Left hindlimb (tissue), 1 donor: ENCODE data around the gene RPRD1B.
"Not testable (repeated sequence)": the region's sequence is repeated elsewhere in the genome, so short reads cannot be mapped to it uniquely, and the experiment has no call there.

Source experiments
- DNase-seq: peaks from one replicate; pipeline ENCODE4 v3.0.0-alpha.2; 2018

The RPRD1B gene

DNA sequence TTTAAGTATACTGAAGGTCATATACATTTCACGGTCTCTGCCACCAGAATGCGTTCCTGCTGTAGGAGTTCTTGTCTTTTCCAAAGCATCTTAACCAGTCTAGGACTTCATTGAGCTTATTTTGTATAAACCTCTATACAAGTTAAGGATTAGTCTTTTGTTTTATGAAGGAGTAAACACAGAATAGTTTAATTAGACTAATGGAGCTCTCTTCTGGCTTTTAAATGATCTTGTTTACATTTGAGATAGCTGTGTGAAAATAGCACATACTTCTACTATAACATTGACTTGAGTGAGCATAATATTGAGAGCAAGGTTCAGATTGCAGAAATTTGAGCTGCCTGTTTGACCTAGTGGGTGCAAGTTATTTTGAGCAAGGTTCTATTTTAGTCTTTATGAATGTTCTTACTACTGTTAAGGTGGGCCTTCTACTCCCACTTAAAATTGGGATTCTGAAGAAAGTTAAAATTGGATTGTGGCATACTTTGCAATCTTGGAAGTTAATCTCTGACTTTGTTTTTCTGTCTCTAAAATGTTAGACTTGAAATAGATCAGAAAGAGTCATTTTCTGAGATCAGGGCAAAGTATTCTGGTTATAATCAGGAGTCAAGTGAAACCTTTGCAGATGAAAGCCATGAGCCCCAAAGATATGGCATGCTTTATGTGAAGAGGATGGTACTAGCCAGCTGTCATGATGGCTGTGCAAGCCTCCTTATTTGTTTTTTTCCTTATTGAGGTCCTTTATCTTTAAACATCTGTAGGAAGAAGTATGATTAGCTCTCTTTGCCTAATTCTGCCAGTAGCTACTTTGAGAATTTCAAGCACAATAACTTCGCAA is 41.8 kb downstream of the RPRD1B start:
- no peak for DNase-seq

DNA sequence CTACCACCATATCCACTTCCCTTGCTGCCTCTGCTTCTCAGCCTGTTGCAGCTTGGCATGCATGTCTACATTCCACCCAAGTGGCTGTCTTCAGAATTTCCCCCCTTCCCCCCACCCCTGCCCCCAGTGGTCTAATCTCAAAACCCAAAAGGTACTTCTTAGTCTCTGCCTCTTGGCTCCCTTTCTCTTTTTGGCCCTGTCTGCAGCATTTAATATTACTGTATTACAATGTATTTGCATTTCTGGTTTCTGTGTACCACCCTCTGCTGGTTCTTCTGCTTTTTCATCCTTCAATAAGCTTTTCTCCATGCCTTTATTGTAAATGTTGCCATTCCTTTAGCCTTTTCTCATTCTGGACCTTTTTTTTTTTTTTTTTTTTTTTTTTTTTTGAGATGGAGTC is 43.0 kb downstream of the RPRD1B start:
- DNase-seq = no peak

DNA sequence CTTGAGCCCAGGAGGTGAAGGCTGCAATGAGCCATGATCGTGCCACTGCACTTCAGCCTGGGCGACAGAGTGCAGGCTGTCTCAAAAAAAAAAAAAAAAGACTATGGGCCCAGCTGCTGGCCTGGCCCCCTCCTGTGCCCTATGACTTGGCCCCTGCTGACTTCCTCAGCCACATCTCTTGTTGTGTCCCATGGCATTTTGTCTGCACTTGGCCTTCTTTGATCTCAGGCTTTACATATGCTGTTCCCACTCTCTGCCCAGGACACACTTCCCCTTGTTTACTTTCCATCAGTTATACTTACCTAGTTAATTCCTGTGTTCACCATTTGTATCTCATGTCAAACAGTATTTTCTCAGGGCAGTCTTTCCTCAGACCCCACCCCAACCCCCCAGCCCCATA is 44.5 kb downstream of the RPRD1B start:
- DNase-seq = no peak

DNA sequence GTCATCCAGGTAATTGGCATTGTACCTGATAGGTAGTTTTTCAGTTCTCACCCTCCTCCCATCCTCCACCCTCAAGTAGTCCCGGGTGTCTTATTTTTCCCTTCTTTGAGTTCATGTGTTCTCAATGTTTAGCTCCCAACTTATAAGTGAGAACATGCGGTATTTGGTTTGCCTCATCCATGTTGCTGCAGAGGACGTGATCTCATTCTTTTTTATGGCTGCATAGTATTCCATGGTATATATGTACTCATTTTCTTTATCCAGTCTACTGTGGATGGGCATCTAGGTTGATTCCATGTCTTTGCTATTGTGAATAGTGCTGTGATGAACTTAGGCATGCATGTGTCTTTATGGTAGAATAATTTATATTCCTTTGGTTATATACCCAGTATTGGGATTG is 45.8 kb downstream of the RPRD1B start:
- no peak for DNase-seq

DNA sequence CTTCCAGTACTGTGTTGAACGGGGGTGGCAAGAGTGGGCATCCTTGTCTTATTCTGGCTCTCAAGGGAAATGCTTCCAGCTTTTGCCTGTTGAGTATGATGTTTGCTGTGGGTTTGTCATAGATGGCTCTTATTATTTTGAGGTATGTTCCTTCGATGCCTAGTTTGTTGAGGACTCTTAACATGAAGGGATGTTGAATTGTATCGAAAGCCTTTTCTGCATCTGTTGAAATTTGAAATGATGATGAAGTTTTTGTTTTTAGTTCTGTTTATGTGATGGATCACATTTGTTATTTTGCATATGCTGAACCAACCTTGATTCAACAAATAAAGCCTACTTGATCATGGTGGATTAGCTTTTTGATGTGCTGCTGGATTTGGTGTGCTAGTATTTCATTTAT is 48.0 kb downstream of the RPRD1B start:
- no peak for DNase-seq

DNA sequence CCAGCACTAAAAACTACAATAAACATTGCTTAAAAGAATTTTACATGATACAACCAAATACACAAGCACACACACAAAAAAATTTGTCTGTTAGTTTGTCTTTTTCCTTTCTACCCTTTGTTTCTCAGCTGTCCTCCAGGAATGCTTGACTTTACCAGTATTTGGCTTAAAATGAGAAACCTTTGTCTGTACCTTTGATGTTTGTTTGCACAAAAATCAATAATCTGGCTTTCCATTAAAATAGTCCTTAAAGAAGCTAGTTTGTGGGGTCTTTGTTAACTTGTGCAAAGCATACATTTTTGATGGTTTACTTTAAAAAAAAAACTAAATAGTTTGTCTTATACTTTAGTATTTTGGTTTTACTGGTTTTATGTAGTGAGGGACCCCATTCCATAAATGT is 49.3 kb downstream of the RPRD1B start:
- no peak for DNase-seq

DNA sequence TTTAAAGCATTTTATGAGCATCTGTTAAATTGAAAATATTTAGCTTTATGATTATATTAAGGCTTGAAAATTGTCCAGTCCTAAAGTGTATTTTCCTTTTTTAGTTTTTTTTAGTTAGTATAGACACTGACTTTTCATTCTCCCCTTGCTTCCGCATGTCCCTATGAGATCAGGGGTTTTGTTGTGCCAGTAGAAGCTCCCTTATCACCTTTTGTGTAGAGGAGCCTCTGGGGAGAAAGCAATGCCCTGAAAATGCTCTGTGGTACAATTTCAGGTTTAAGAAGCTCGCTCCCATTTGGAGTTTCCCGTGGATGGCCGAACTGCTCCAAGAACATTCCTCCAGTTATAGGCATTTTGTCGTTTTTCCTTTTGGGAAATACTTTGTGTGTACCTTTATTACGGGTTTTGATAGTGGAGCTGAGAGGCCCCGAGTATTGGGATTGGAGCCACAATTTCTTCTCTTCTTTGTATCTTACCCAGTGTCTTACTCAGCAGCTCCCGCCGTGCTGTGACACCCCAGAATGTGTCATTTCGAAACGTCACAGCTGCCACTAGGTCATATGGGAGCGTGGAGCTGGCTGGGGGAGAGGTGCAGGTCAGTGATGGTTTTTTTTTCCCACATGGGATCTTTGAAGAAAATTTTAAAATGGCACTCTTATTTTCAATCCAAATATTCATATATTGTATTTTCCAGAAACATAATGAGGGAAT is 49.9 kb downstream of the RPRD1B start:
- DNase-seq = no peak

DNA sequence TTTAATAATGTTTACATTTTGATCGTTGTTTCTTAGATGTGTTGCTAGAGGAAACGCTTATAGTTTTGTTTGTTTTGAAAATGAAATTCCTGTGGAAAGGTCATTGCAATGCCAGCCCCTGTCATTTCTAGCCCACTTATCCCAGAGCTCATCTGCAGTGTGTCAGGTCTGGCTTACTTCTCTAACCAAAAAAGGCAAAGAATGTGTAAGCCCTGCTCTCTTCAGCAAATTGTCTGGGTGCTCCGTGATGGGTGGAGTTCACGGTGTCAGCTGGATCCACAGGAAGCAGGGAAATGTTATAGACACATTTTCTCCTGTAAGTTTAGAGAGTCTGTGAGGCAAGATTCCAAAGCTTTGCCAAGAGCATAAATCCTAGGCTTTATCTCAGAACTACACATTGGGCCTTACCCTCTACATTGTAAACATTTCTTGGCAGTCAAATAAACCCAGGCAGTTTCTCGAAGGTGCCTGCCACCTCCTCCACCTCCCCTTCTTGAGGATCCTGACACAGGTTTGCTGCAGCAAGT is 50.9 kb downstream of the RPRD1B start:
- no peak for DNase-seq

DNA sequence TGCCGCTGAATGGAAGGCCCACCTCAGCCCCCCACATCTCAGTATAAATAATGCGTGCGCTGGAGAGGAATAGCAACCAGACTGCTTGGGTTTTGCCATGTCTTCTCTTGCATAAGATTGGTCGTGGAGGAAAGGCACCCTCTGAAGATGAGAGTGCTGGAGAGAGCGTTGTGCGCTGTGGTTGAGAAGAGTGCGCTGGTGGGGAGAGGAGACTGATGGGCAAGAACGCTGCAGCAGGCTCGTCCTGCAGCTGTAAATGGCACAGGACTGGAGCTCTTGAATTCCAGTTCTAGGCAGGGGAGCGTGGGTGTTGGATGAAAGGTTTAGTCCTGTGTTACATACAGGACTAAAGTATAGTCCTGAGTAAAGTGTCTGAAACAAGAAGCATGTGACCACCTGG is 51.5 kb downstream of the RPRD1B start:
- no peak for DNase-seq

DNA sequence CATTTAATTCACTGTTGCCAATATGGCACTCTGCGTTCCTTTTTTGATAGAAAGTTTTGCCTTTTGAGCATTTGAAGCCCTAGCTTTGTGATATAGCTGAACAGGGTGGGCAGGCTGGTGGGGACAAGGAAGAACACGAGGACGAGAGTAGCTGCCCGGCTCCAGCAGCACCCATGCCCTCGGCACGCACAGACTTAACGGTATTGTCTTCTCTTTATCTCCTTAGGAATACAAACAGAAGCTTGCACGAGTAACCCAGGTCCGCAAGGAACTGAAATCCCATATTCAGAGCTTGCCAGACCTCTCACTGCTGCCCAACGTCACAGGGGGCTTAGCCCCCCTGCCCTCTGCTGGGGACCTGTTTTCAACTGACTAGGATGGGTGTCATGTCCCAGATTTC is 56.0 kb downstream of the RPRD1B start:
- DNase-seq = no peak

DNA sequence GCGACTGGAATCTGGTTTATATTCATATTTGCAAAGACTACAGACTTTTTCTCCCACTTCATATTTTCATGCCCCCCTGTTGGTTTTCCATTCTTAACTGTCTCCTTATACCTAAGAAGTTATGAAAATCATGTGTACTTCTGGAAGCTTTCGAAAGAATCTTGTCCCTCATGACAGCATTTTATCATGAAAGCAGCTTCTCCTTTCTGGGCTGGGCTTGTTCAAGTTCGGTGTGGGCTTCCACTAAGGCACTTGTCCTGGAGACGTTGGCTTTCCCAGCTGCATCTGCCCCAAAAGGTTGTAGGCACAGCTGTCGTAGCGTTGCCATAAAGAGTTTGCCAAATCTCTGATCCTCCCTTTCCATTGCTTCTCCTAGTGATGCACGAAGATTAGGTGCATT is 56.5 kb downstream of the RPRD1B start:
- no peak for DNase-seq

DNA sequence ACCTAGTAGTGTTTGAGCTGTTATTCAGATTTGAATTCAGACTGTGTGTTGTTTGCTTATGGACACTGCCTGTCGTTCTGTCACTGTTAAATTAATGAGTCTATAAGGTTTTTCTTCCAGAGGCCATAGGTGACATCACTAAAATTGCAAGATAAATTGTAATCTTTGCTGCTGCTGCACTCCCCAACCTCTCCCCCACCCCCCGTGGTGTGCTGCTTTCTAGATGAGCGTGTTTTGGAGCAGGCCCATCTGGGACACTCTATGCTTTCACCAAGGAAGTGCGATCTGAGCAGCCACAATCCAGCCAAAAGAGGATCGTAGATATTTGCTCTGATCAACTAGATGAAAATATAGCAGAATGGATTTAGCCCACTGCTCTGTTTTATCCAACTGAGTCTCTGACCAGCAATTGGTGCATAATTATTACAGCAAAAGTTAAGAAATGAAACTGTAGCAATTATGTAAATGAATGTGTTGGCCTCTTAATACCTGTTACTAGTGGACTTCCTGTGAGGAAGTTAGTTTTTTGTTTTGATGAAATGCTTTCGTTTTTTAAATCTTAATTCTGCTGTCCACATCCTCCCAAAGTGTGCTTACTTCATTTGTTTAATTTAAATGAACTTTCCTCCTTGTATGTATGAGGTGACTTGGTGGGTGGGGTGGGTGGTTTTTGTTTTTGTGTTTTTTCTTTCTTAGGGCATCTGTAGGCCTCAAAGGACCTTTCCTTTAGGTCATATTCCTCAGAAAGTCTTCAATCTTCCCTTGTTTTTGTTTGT is 58.1 kb downstream of the RPRD1B start:
- DNase-seq = no peak

DNA sequence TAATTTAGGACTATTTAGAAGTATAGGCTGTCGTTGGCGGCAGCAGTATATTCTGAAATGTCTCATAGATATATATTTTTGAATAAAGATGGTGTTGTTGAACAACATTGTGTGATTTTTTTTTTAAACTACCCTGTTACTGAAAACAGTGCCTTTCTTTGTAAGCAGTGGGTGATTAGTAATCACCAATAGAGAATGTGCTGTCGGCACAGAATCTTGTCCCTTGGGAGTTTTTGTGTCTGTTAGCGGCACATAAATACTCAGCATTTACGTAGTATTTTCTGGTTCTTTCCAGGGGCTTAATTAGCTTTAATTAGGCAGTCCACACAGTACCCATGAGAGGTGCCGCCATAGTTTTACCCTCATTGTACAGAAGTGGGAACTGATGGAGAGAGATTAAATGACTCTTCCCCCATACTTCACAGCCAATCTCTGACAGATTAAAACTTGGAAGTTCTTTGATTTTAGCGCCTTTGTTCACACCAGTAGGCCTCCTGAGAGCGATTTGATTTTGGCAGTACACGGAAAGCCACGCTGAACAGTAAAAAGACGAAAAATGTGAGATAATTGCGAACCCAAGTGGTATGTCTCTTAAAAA is 58.8 kb downstream of the RPRD1B start:
- DNase-seq = no peak

DNA sequence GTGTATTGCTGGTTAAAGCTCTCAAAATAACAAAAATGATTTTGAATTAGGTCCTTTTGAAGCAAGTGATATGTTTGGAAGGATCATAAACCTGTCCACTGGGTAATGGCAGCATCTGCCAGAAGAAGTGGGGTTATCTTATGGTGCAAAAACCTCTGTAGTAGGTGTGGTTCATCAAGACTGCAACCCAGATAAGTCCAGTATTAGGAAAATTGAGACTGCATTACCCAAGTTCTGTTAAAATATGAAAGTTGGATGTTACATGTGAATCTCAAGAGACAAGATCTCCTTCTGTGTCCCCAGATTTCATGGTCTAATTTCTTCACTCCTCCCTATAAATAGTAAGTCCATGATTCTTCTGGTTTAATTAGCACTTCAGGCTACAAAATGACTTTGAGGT is 59.4 kb downstream of the RPRD1B start:
- no peak for DNase-seq

DNA sequence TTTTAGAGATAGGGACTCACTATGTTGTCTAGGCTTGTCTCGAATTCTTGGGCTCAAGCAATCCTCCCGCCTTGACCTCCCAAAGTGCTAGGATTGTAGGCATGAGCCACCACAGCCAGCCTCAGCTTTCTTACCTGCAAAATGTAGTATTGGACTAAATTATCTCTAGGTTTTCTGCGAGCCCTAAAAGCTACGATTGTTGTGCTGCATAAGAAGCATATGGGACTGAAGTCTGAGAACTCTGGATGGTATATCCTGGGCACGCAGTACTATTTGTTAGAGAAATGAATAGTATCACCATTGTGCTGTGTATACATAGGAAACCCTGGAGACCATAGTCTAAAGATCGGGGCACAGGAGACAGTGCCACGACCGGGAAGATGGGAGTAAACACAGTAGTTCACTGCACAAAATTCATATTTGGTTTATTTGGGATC is 60.1 kb downstream of the RPRD1B start:
- DNase-seq = no peak

DNA sequence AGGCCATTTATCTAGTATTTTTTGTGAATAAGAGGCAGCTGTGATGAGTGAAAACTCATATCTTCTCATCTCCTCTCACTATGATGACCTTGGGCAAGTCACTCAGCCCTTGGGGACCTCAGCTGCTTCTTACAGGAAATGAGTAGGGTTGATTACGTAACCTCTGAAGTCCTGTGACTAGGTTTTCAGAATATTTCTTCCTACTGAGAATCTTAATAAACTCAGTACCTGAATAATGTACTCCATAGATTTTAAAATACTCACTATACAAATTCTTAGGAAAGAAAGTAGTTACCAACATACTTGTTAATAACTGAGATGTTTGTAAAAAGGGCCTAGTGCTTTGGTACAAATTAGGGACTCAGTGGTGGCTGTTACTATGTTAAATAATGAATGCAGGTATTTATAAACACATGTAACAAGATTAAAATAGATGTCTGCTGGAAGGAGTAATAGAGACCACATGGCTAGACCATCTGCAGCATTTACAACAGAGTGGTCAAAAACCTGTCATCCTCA is 60.9 kb downstream of the RPRD1B start:
- DNase-seq = no peak

DNA sequence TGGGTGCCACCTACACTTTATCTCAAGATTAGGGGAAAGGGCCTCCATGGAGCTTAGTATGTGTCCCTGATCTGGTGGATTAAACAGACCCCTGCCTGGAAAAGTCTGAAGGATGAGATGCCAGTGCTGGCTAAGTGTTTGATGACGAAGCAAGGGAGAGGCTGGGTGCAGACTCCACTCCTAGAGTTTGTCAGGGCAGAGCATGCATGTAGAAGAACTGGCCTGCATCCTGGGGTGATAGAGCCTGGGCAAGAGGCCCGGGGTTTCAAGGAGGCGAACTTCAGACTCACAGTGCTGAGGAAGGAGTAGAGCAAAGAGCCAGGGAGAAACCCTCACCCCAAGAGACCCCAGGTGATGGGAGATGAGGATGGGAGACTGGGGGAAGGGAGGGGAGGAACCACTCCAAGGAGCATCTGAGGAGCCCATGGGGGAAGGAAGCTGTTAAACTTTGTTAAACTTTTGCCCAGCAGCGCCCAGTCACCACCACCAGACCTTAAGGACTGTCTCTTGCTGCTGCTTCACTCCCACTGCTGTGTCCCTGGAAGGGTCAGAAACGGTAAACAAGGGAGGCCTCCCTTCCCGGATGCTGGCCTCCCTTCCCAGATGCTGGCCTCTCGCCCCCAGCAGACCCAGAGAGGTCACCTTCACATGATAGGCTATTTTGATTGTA is 61.6 kb downstream of the RPRD1B start:
- DNase-seq = no peak

DNA sequence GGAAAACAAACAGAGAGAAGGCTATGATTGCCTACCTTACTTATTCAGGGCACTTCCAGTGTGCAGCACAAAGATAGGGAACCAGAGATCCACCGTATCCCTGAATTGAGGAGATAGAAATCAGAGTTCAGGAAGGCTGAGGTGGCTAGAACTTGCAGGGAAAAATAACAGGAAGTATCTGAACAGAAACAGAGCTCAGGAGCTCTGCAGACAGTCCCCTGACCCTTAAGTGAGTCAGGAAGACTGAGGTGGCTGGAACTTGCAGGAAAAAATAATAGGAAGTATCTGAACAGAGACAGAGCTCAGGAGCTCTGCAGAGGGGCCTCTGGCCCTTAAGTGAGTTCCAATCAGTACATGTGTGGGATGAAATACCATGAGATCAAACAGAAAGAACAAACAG is 65.4 kb downstream of the RPRD1B start:
- no peak for DNase-seq

DNA sequence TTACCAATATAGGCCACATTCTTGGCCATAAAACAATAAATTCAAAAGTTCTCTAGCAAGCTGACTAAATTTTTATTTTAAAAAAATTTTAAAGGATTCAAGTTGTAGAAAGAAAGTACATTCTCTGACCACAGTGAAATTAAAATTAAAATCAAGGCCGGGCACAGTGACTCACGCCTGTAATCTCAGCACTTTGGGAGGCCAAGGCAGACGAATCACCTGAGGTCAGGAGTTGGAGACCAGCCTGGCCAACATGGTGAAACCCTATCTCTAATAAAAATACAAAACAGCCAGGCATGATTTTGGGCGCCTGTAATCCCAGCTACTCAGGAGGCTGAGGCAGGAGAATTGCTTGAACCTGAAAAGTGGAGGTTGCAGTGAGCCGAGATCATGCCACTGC is 68.7 kb downstream of the RPRD1B start:
- DNase-seq = not testable (repeated sequence)

DNA sequence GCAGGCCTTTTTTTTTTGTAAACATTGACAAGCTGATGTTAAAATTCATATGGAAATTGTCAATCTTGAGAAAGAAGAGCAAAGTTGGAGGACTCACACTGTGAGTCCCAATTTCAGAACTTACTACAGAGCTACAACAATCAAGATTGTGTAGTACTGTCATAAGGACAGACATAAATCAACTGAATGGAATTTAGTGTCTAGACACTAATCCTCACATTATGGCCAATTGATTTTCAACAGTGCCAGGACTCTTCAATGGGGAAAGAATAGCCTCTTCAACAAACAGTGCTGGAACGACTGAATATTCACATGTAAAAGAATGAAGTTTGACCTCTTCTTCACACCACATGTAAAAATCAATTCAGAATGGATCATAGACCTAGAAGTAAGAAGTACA is 70.7 kb downstream of the RPRD1B start:
- DNase-seq = no peak

DNA sequence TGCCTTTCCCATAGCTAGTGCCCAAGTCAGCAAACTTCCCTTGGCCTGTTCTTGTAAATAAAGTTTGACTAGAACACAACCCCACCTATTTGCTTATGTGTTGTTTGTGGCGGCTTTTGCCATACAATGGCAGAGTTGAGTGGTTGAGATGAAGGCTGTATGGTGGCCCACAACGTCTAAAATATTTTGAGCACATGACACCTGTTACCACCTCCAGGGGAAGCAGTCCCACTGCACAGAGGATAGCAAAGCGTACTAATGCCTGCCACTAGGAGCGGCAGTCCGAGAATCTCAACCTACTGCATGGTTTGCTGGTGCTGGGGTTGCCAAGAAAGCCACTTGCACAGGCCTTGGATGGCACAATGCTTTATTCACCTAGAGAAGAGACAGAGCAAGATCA is 72.9 kb downstream of the RPRD1B start:
- no peak for DNase-seq

DNA sequence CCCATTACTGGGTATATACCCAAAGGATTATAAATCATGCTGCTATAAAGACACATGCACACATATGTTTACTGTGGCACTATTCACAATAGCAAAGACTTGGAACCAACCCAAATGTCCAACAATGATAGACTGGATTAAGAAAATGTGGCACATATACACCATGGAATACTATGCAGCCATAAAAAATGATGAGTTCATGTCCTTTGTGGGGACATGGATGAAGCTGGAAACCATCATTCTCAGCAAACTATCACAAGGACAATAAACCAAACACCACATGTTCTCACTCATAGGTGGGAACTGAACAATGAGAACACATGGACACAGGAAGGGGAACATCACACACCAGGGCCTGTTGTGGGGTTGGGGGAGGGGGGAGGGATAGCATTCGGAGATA is 73.8 kb downstream of the RPRD1B start:
- DNase-seq = not testable (repeated sequence)
